ENCODE data around the gene SNX18.

DNA sequence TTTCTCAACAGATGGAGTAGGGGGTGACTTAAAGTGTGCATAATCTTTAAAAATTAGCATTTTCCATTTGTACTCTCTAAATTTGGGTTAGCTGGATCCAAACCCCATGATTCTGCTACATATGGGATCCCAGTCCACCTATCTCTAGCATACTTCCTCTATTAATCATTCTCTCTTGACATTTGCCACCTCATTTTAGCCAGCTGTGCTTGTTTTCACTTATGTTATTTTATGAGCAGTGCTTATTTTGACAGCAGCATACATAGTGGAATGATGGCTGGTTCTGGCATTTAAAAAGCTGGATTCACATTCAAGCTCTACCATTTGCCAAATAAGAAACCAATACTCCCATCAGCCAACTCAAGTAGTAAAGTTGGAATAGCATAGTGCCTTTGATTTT lies 22.5 kb upstream of the SNX18 start:
- TF ChIP-seq WT1 (tag by site-specific recombination; IDR thresholded peaks at IDR 0.05) = no peak
- TF ChIP-seq, protein P1, sequence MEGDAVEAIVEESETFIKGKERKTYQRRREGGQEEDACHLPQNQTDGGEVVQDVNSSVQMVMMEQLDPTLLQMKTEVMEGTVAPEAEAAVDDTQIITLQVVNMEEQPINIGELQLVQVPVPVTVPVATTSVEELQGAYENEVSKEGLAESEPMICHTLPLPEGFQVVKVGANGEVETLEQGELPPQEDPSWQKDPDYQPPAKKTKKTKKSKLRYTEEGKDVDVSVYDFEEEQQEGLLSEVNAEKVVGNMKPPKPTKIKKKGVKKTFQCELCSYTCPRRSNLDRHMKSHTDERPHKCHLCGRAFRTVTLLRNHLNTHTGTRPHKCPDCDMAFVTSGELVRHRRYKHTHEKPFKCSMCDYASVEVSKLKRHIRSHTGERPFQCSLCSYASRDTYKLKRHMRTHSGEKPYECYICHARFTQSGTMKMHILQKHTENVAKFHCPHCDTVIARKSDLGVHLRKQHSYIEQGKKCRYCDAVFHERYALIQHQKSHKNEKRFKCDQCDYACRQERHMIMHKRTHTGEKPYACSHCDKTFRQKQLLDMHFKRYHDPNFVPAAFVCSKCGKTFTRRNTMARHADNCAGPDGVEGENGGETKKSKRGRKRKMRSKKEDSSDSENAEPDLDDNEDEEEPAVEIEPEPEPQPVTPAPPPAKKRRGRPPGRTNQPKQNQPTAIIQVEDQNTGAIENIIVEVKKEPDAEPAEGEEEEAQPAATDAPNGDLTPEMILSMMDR (tag by site-specific recombination; IDR thresholded peaks at IDR 0.05) = no peak
- TF ChIP-seq, protein P2, sequence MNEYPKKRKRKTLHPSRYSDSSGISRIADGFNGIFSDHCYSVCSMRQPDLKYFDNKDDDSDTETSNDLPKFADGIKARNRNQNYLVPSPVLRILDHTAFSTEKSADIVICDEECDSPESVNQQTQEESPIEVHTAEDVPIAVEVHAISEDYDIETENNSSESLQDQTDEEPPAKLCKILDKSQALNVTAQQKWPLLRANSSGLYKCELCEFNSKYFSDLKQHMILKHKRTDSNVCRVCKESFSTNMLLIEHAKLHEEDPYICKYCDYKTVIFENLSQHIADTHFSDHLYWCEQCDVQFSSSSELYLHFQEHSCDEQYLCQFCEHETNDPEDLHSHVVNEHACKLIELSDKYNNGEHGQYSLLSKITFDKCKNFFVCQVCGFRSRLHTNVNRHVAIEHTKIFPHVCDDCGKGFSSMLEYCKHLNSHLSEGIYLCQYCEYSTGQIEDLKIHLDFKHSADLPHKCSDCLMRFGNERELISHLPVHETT (tag by site-specific recombination; IDR thresholded peaks at IDR 0.05) = no peak
- no peak for TF ChIP-seq ZNF114 (tag by site-specific recombination; IDR thresholded peaks at IDR 0.05)
- no peak for TF ChIP-seq ZSCAN30 (tag by site-specific recombination; IDR thresholded peaks at IDR 0.05)
- no peak for TF ChIP-seq ZBTB1 (tag by site-specific recombination; IDR thresholded peaks at IDR 0.05)
- TF ChIP-seq, protein P3, sequence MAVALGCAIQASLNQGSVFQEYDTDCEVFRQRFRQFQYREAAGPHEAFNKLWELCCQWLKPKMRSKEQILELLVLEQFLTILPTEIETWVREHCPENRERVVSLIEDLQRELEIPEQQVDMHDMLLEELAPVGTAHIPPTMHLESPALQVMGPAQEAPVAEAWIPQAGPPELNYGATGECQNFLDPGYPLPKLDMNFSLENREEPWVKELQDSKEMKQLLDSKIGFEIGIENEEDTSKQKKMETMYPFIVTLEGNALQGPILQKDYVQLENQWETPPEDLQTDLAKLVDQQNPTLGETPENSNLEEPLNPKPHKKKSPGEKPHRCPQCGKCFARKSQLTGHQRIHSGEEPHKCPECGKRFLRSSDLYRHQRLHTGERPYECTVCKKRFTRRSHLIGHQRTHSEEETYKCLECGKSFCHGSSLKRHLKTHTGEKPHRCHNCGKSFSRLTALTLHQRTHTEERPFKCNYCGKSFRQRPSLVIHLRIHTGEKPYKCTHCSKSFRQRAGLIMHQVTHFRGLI (tag by site-specific recombination; IDR thresholded peaks at IDR 0.05) = no peak
- TF ChIP-seq EGR2 (tag by site-specific recombination; IDR thresholded peaks at IDR 0.05; ENCODE audit: low read depth) = no peak
- TF ChIP-seq TCF7L2 (IDR thresholded peaks at IDR 0.05; ENCODE audit: borderline replicate concordance, low read depth, low read length) = no peak
- no peak for TF ChIP-seq ZNF292 (tag by site-specific recombination; IDR thresholded peaks at IDR 0.05; ENCODE audit: borderline replicate concordance, low read depth)
- TF ChIP-seq ZNF677 (tag by site-specific recombination; IDR thresholded peaks at IDR 0.05) = no peak
- TF ChIP-seq ZNF610 (tag by site-specific recombination; IDR thresholded peaks at IDR 0.05; ENCODE audit: borderline replicate concordance) = no peak
